IMR-90 (cell line): ENCODE results near the gene ZNF335. TPM values are rescaled to one million over a fixed set of nuclear protein-coding genes. Genes with fewer than 3 reads are reported as not detected.

Source experiments
- ATAC-seq: fragments of 200-7000 bp; cut with Tn5 transposase; 2 replicates; pipeline ENCODE4 v1.9.1; 2020; ENCODE audit warnings: low read depth, mild to moderate bottlenecking, moderate library complexity
- BruUV-seq: library from RNA; stranded (reverse); fragments of 400-500 nt; replicated peaks from 2 replicates; lab custom pipeline; 2021; lab: Mats Ljungman, UMichigan
- CTCF ChIA-PET: fragments of 300-600 bp; formaldehyde crosslinking; extraction: SDS; loops from one replicate; lab custom pipeline; 2021; ENCODE audit warnings: antibody characterized with exemption; lab: Yijun Ruan, JAX
- POLR2A ChIA-PET: fragments of 300-600 bp; sonication (Branson Sonifier 250); formaldehyde crosslinking; loops from one replicate; lab custom pipeline; 2022; ENCODE audit warnings: antibody characterized with exemption; ENCODE audit not compliant: unreplicated experiment; lab: Charles Lee
- DNase-seq: peaks from one replicate; pipeline ENCODE4 v3.0.0; 2013
- H2AFZ ChIP-seq: replicated peaks from 2 replicates; pipeline ENCODE3; 2013; ENCODE audit warnings: low read length, mild to moderate bottlenecking; ENCODE audit not compliant: poor library complexity
- H2AK5ac ChIP-seq: 2 replicates; pipeline ENCODE4 v1.6.1; 2013; ENCODE audit warnings: low read depth, low read length, inconsistent platforms
- H2AK9ac ChIP-seq: replicated peaks from 2 replicates; pipeline ENCODE3; 2013; ENCODE audit warnings: mild to moderate bottlenecking, low read depth, low read length, moderate library complexity; ENCODE audit not compliant: poor library complexity
- H2BK120ac ChIP-seq: 2 replicates; pipeline ENCODE4 v1.6.1; 2013; ENCODE audit warnings: low read depth, low read length, inconsistent platforms
- H2BK15ac ChIP-seq: 3 replicates; pipeline ENCODE4 v1.6.1; 2013; ENCODE audit warnings: low read depth, low read length, inconsistent platforms
- H2BK20ac ChIP-seq: 2 replicates; pipeline ENCODE4 v1.6.1; 2013; ENCODE audit warnings: low read depth, mild to moderate bottlenecking, inconsistent platforms, low read length, moderate library complexity
- H2BK5ac ChIP-seq: 2 replicates; pipeline ENCODE4 v1.6.1; 2013; ENCODE audit warnings: mild to moderate bottlenecking, low read depth, low read length, inconsistent platforms; ENCODE audit not compliant: poor library complexity, severe bottlenecking
- H3K14ac ChIP-seq: replicated peaks from 2 replicates; pipeline ENCODE4 v1.6.1; 2013; ENCODE audit warnings: low read depth, low read length, inconsistent platforms
- H3K18ac ChIP-seq: 2 replicates; pipeline ENCODE4 v1.6.1; 2013; ENCODE audit warnings: low read depth, low read length, control low read depth
- H3K23ac ChIP-seq: 2 replicates; pipeline ENCODE4 v1.6.1; 2013; ENCODE audit warnings: low read depth, low read length, inconsistent platforms
- H3K27ac ChIP-seq: 2 replicates; pipeline ENCODE4 v1.5.1; 2013; ENCODE audit warnings: mild to moderate bottlenecking, control low read depth, low read length; ENCODE audit not compliant: insufficient read depth
- H3K27me3 ChIP-seq: 2 replicates; pipeline ENCODE4 v1.6.1; 2013; ENCODE audit warnings: low read length; ENCODE audit not compliant: control insufficient read depth, insufficient read depth
- H3K36me3 ChIP-seq: 2 replicates; pipeline ENCODE4 v1.6.1; 2013; ENCODE audit warnings: low read length, mixed read lengths; ENCODE audit not compliant: control insufficient read depth, insufficient read depth
- H3K4ac ChIP-seq: 2 replicates; pipeline ENCODE4 v1.6.1; 2013; ENCODE audit warnings: low read depth, low read length, inconsistent platforms
- H3K4me1 ChIP-seq: 2 replicates; pipeline ENCODE4 v1.6.1; 2013; ENCODE audit warnings: low read length, mixed read lengths; ENCODE audit not compliant: control insufficient read depth, insufficient read depth
- H3K4me2 ChIP-seq: 2 replicates; pipeline ENCODE4 v1.6.1; 2013; ENCODE audit warnings: low read depth, mild to moderate bottlenecking, control low read depth, low read length, moderate library complexity
- H3K4me3 ChIP-seq: 2 replicates; pipeline ENCODE4 v1.5.1; 2013; ENCODE audit warnings: low read depth, mild to moderate bottlenecking, control low read depth, low read length, moderate library complexity; ENCODE audit not compliant: insufficient read depth
- H3K56ac ChIP-seq: 2 replicates; pipeline ENCODE4 v1.6.1; 2013; ENCODE audit warnings: low read length, inconsistent platforms; ENCODE audit not compliant: insufficient read depth; ENCODE audit errors: extremely low read depth
- H3K79me1 ChIP-seq, 2 experiments: 2 replicates each; pipeline ENCODE4 v1.6.1; 2013; ENCODE audit warnings: low read length in 2 of 2, inconsistent platforms in 1 of 2, low read depth in 1 of 2
- H3K9ac ChIP-seq: 2 replicates; pipeline ENCODE4 v1.6.1; 2013; ENCODE audit warnings: low read depth, low read length, control low read depth
- H3K9me1 ChIP-seq: 2 replicates; pipeline ENCODE4 v1.6.1; 2013; ENCODE audit warnings: low read length, inconsistent platforms; ENCODE audit not compliant: insufficient read depth
- H3K9me3 ChIP-seq: 2 replicates; pipeline ENCODE4 v1.6.1; 2013; ENCODE audit warnings: low read length; ENCODE audit not compliant: control insufficient read depth, insufficient read depth
- H4K20me1 ChIP-seq: 2 replicates; pipeline ENCODE4 v1.6.1; 2013; ENCODE audit warnings: low read length, inconsistent platforms; ENCODE audit not compliant: insufficient read depth
- H4K5ac ChIP-seq: 2 replicates; pipeline ENCODE4 v1.6.1; 2013; ENCODE audit warnings: mild to moderate bottlenecking, low read depth, low read length, control low read depth
- H4K8ac ChIP-seq, 2 experiments: 2 replicates each; pipeline ENCODE4 v1.6.1; 2013; ENCODE audit warnings: low read depth in 2 of 2, low read length in 2 of 2, control low read depth in 1 of 2, inconsistent platforms in 1 of 2
- H4K91ac ChIP-seq: 2 replicates; pipeline ENCODE4 v1.6.1; 2013; ENCODE audit warnings: low read depth, low read length, inconsistent platforms; ENCODE audit not compliant: insufficient read depth
- BHLHE40 ChIP-seq: fragments of 150-350 bp; IDR thresholded peaks from 2 replicates; pipeline ENCODE4 v1.6.1; 2016; ENCODE audit warnings: mild to moderate bottlenecking, low read depth, low read length
- CEBPB ChIP-seq: IDR thresholded peaks from 2 replicates; pipeline ENCODE4 v1.6.1; 2012; ENCODE audit warnings: low read depth, low read length, improper control_type of control experiment
- CTCF ChIP-seq: conservative IDR thresholded peaks from 2 replicates; pipeline ENCODE4 v1.5.1; 2012; ENCODE audit warnings: mild to moderate bottlenecking, low read depth, low read length, improper control_type of control experiment
- ELK1 ChIP-seq: fragments of 150-350 bp; IDR thresholded peaks from 2 replicates; pipeline ENCODE4 v1.6.1; 2016; ENCODE audit warnings: low read depth, mild to moderate bottlenecking, low read length, moderate library complexity, borderline replicate concordance
- FOS ChIP-seq: fragments of 150-350 bp; IDR thresholded peaks from 2 replicates; pipeline ENCODE4 v1.6.1; 2016; ENCODE audit warnings: low read depth, low read length
- MAFK ChIP-seq: IDR thresholded peaks from 2 replicates; pipeline ENCODE4 v1.6.1; 2012; ENCODE audit warnings: low read depth, low read length, improper control_type of control experiment
- MAZ ChIP-seq: IDR thresholded peaks from 2 replicates; pipeline ENCODE4 v1.6.1; 2012; ENCODE audit warnings: low read depth, mild to moderate bottlenecking, low read length, improper control_type of control experiment, moderate library complexity, borderline replicate concordance
- NFE2L2 ChIP-seq: fragments of 150-350 bp; IDR thresholded peaks from 2 replicates; pipeline ENCODE4 v1.6.1; 2016; ENCODE audit warnings: low read depth, mild to moderate bottlenecking, low read length
- POLR2A ChIP-seq: IDR thresholded peaks from 2 replicates; pipeline ENCODE4 v1.6.1; 2012; ENCODE audit warnings: mild to moderate bottlenecking, low read depth, low read length
- RAD21 ChIP-seq: IDR thresholded peaks from 2 replicates; pipeline ENCODE4 v1.6.1; 2012; ENCODE audit warnings: low read length, improper control_type of control experiment
- RCOR1 ChIP-seq: IDR thresholded peaks from 2 replicates; pipeline ENCODE4 v1.6.1; 2012; ENCODE audit warnings: mild to moderate bottlenecking, low read length, improper control_type of control experiment; ENCODE audit not compliant: insufficient replicate concordance
- RFX5 ChIP-seq: IDR thresholded peaks from 2 replicates; pipeline ENCODE4 v1.8.0; 2012; ENCODE audit warnings: low read depth, mild to moderate bottlenecking, low read length, moderate library complexity
- SMC3 ChIP-seq: fragments of 150-350 bp; IDR thresholded peaks from 2 replicates; pipeline ENCODE4 v1.6.1; 2016; ENCODE audit warnings: low read depth, mild to moderate bottlenecking, antibody characterized with exemption, low read length, moderate library complexity
- WGBS, 2 experiments: methylation state at CpG; one replicate each; pipeline versions ENCODE4 v1.1.5 to v1.1.7; 2013; ENCODE audit warnings: missing lambda C conversion rate in 2 of 2; ENCODE audit not compliant: insufficient read length in 1 of 2; ENCODE audit errors: extremely low coverage in 2 of 2; 5-methylcytosine and 5-hydroxymethylcytosine counted together
- dilution Hi-C: fragments of 300-500 bp; cut with HindIII; formaldehyde crosslinking; loops from one replicate; pipeline ENCODE4 v1.14.3; 2018; ENCODE audit warnings: low sequenced_read_pairs; ENCODE audit not compliant: unreplicated experiment
- in situ Hi-C: fragments of 300-500 bp; cut with MboI; formaldehyde crosslinking; loops from 3 replicates; pipeline ENCODE4 v1.14.3; 2019; ENCODE audit warnings: low sequenced_read_pairs, inconsistent platforms, mixed read lengths
- intact Hi-C: fragments of 100-400 bp; cut with micrococcal nuclease; formaldehyde crosslinking; loops from 2 replicates; pipeline ENCODE4 v1.10.0; 2022
- polyA plus RNA-seq, 3 experiments: library from polyadenylated mRNA; depleted of rRNA; stranded (reverse); fragments of >200 nt; gene quantifications; 2 replicates each; pipeline ENCODE4 v1.2.3, GENCODE V29; 2012; ENCODE audit warnings: low replicate concordance in 1 of 3
- total RNA-seq: library from RNA; depleted of rRNA; stranded (reverse); fragments of >200 nt; gene quantifications from 2 replicates; pipeline ENCODE4 v1.2.3, GENCODE V29; 2012
- TF ChIP-seq, protein P1 (sequence below): fragments of 150-350 bp; IDR thresholded peaks from 2 replicates; pipeline ENCODE4 v1.6.1; 2017; ENCODE audit warnings: mild to moderate bottlenecking, antibody characterized with exemption, low read length, low read depth

ZNF335 gene
- total and polyA plus RNA-seq, 2 of the 4 experiments (the other 2 are of a cell fraction) = 11.8 to 17.8 TPM

GRCh38 chr20:45917790-45918141, 54.2 kb downstream of the ZNF335 start (continued):
- TF ChIP-seq MAZ (no peak), SMC3 (no peak), FOS (no peak), BHLHE40 (no peak), CEBPB (no peak)

- H4K8ac ChIP-seq = no peak overlapping the region
- H3K4me1 ChIP-seq = peaks cover 17% of the 10 kb centered on the region
- intact Hi-C loops (no loop called here), dilution Hi-C loops (no loop called here), in situ Hi-C loops (loop anchor here (25.0 kb wide), 1 partner anchor 576 kb away; the partner anchor contains the start of gene SDC4)
- 60% methylated on average over 1 of the region's 5 CpGs; no CpG with 5 or more reads in 1 of the 2 experiments for WGBS, 2 experiments
- H2BK15ac ChIP-seq = no peak overlapping the region; the same call in 2 of the 3 replicates
- no peaks in the 10 kb centered on the region for H4K20me1 ChIP-seq
- H3K9me3 ChIP-seq = no peaks in the 10 kb centered on the region
- no peak overlapping the region for H3K4me3 ChIP-seq
- no peak overlapping the region for H3K4me2 ChIP-seq
- no peaks in the 10 kb centered on the region for H3K27me3 ChIP-seq
- H3K27ac ChIP-seq = no peak overlapping the region
- H3K56ac ChIP-seq = no peak overlapping the region
- no peak overlapping the region for H2AK9ac ChIP-seq
- BruUV-seq = no TSS peak
- peaks cover 10% of the 10 kb centered on the region; the same call in 1 of the 2 replicates for H3K36me3 ChIP-seq
- H3K9me1 ChIP-seq = peaks cover 8% of the 10 kb centered on the region
- no peak overlapping the region for H3K9ac ChIP-seq
- DNase-seq (peak; percentile 39), ATAC-seq (no peak)
- no peak overlapping the region for H3K14ac ChIP-seq
- H2BK20ac ChIP-seq = no peak overlapping the region
- no peak overlapping the region for H2BK5ac ChIP-seq
- ChIA-PET POLR2A (no interaction called here), CTCF (no interaction called here)
- H2AK5ac ChIP-seq = no peak overlapping the region
- peaks cover 5 to 20% of the 10 kb centered on the region in 2 experiments; a peak in 3 of 4 replicates for H3K79me1 ChIP-seq
- H2BK120ac ChIP-seq = no peak overlapping the region
- no peak overlapping the region for H4K5ac ChIP-seq
- no peak overlapping the region for H3K18ac ChIP-seq
- no peak overlapping the region for H3K4ac ChIP-seq
- H4K91ac ChIP-seq = no peak overlapping the region
- H2AFZ ChIP-seq = no peak overlapping the region
- no peak overlapping the region for H3K23ac ChIP-seq
- TF ChIP-seq RAD21 = no peak
- no peak for TF ChIP-seq RFX5
- TF ChIP-seq ELK1 = no peak
- TF ChIP-seq POLR2A = no peak
- TF ChIP-seq NFE2L2 = no peak
- no peak for TF ChIP-seq MAFK
- no peak for TF ChIP-seq BHLHE40
- no peak for TF ChIP-seq FOS
- no peak for TF ChIP-seq SMC3
- no peak for TF ChIP-seq MAZ
- no peak for TF ChIP-seq RCOR1
- TF ChIP-seq, protein P1, sequence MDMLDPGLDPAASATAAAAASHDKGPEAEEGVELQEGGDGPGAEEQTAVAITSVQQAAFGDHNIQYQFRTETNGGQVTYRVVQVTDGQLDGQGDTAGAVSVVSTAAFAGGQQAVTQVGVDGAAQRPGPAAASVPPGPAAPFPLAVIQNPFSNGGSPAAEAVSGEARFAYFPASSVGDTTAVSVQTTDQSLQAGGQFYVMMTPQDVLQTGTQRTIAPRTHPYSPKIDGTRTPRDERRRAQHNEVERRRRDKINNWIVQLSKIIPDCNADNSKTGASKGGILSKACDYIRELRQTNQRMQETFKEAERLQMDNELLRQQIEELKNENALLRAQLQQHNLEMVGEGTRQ = no peak
- TF ChIP-seq CTCF = no peak
- no peak for TF ChIP-seq CEBPB
Observed at GRCh38 chr20:45913116-45913515, 58.9 kb downstream of the ZNF335 start.
